ENCODE measurements around the gene PITRM1. TPM values are rescaled to one million over a fixed set of nuclear protein-coding genes. Genes with fewer than 3 reads are reported as not detected.

Gene PITRM1
- total and polyA plus RNA-seq, 2 donors (not counting 3 experiments of a cell fraction or from before 2014, with no cell fraction given): 83.2 to 145 TPM

- no peak for FAIRE-seq
- CTCF ChIA-PET: no interaction called here
Observed at GRCh38 chr10:3199488-3199887, 26.9 kb upstream of the PITRM1 start.

More at GRCh38 chr10:3199488-3199887, 26.9 kb upstream of the PITRM1 start:
- POLR2A ChIA-PET: no interaction called here
- dilution Hi-C loops (cut with MboI; ENCODE audit: extremely low pct_ligation_motif_present, low sequenced_read_pairs): no loop called here
- Histone ChIP-seq H2AFZ (ENCODE audit: low read depth, low read length) (no peak overlapping the region), H3K27ac (ENCODE audit: insufficient read depth, low read depth, low read length) (no peak overlapping the region), H3K4me2 (ENCODE audit: insufficient read depth, low read length) (no peak overlapping the region), H3K27me3 (ENCODE audit: control insufficient read depth in 2 of 2, insufficient read depth in 2 of 2, low read length in 2 of 2) (peaks cover 6 to 11% of the 10 kb centered on the region in 2 experiments), H3K9me3 (replicated peaks; ENCODE audit: control insufficient read depth, insufficient read depth, low read length) (no peaks in the 10 kb centered on the region), H4K20me1 (replicated peaks; ENCODE audit: control insufficient read depth, extremely low read depth, insufficient read depth, low read length) (no peaks in the 10 kb centered on the region), H3K4me3 (replicated peaks in 1 of 3; ENCODE audit: insufficient read depth in 1 of 3, low read depth in 1 of 3, low read length in 3 of 3) (no peak overlapping the region), H3K79me2 (ENCODE audit: control insufficient read depth, insufficient read depth, low read length) (no peaks in the 10 kb centered on the region), H3K4me1 (ENCODE audit: control insufficient read depth, extremely low read depth, insufficient read depth, low read length) (peaks cover 8% of the 10 kb centered on the region), H3K9me1 (replicated peaks; ENCODE audit: control insufficient read depth, extremely low read depth, insufficient read depth, low read length) (no peaks in the 10 kb centered on the region), H3K36me3 (ENCODE audit: control insufficient read depth in 2 of 2, extremely low read depth in 1 of 2, insufficient read depth in 2 of 2, low read length in 2 of 2) (no peaks in the 10 kb centered on the region), H3K9ac (replicated peaks; ENCODE audit: extremely low read depth, insufficient read depth, low read length) (no peak overlapping the region)
- no TSS peak for BruUV-seq (replicated peaks)
- DNase-seq (ENCODE audit: low read depth, low spot score): no peak
- TF ChIP-seq, protein P1, sequence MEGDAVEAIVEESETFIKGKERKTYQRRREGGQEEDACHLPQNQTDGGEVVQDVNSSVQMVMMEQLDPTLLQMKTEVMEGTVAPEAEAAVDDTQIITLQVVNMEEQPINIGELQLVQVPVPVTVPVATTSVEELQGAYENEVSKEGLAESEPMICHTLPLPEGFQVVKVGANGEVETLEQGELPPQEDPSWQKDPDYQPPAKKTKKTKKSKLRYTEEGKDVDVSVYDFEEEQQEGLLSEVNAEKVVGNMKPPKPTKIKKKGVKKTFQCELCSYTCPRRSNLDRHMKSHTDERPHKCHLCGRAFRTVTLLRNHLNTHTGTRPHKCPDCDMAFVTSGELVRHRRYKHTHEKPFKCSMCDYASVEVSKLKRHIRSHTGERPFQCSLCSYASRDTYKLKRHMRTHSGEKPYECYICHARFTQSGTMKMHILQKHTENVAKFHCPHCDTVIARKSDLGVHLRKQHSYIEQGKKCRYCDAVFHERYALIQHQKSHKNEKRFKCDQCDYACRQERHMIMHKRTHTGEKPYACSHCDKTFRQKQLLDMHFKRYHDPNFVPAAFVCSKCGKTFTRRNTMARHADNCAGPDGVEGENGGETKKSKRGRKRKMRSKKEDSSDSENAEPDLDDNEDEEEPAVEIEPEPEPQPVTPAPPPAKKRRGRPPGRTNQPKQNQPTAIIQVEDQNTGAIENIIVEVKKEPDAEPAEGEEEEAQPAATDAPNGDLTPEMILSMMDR (IDR thresholded peaks at IDR 0.05; ENCODE audit: extremely low read depth in 1 of 2, insufficient read depth in 1 of 2, low read depth in 1 of 2, low read length in 2 of 2): no peak
- TF ChIP-seq JUN (IDR thresholded peaks at IDR 0.05; ENCODE audit: borderline replicate concordance, insufficient read depth, insufficient read length, low read depth) (no peak), MYC (IDR thresholded peaks at IDR 0.05; ENCODE audit: low read depth, low read length) (no peak), MAX (IDR thresholded peaks at IDR 0.05; ENCODE audit: insufficient read depth, insufficient read length) (no peak), EZH2 (IDR thresholded peaks at IDR 0.05; ENCODE audit: borderline replicate concordance, low read depth, low read length, severe bottlenecking) (no peak), POLR2A (IDR thresholded peaks at IDR 0.05; ENCODE audit: low read depth, low read length) (no peak), GATA2 (IDR thresholded peaks at IDR 0.05; ENCODE audit: insufficient read depth, insufficient read length, low read depth, low read length) (no peak), FOS (IDR thresholded peaks at IDR 0.05; ENCODE audit: borderline replicate concordance, insufficient read depth, low read length) (no peak), POLR2AphosphoS5 (IDR thresholded peaks at IDR 0.05; ENCODE audit: insufficient read depth, low read depth, low read length) (no peak)
- intact Hi-C loops (cut with micrococcal nuclease): loop anchor here (10.0 kb wide), 2 partner anchors 725 to 1155 kb away; no protein-coding TSS in a partner anchor

Data from endothelial cell of umbilical vein (primary cell).